Fibroblast of lung (primary cell): Measurements from ENCODE around the gene ARHGAP18.

Source experiments
- EZH2 ChIP-seq: IDR thresholded peaks from 2 replicates; pipeline ENCODE4 v1.5.1; 2012; ENCODE audit warnings: low read length, control low read depth, mild to moderate bottlenecking; ENCODE audit errors: missing control alignments
- TF ChIP-seq, protein P1 (sequence below), 2 donors: IDR thresholded peaks in 1 of 2; conservative IDR thresholded peaks in 1 of 2; 1 replicate in 1 of 2; 2 replicates in 1 of 2; pipeline ENCODE4 v1.5.1; 2011 to 2012; ENCODE audit warnings: low read length in 2 of 2, control low read depth in 1 of 2, inconsistent platforms in 1 of 2, low read depth in 1 of 2, mild to moderate bottlenecking in 1 of 2

DNA sequence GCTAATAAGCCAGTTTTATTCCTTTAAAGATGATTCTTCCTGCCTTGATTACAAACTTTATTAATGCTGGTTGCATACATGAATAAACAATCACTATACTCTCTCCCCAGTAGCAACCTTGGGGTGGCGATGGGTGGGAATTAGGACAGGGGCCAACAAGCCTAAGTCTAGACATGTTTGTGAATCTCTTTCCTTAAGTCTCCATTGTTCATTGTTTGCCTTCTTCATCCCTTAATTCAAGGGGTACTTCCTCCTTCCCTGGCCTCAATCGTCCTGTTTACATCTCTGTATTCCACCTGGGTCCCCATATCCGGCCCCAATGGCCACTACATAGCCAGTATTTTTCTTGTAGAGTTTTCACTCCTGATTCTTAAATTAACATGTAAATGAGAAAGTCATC is 66.0 kb downstream of the ARHGAP18 start:
- TF ChIP-seq, protein P1, sequence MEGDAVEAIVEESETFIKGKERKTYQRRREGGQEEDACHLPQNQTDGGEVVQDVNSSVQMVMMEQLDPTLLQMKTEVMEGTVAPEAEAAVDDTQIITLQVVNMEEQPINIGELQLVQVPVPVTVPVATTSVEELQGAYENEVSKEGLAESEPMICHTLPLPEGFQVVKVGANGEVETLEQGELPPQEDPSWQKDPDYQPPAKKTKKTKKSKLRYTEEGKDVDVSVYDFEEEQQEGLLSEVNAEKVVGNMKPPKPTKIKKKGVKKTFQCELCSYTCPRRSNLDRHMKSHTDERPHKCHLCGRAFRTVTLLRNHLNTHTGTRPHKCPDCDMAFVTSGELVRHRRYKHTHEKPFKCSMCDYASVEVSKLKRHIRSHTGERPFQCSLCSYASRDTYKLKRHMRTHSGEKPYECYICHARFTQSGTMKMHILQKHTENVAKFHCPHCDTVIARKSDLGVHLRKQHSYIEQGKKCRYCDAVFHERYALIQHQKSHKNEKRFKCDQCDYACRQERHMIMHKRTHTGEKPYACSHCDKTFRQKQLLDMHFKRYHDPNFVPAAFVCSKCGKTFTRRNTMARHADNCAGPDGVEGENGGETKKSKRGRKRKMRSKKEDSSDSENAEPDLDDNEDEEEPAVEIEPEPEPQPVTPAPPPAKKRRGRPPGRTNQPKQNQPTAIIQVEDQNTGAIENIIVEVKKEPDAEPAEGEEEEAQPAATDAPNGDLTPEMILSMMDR (conservative IDR thresholded peaks at IDR 0.05 in 1 of 2, IDR thresholded peaks at IDR 0.05 in 1 of 2; ENCODE audit: low read depth in 1 of 2, low read length in 2 of 2) = no peak
- no peak for TF ChIP-seq EZH2
